HG02870 (cell line): Measurements from ENCODE around the gene ZDHHC14.
"Not testable (repeated sequence)": the region's sequence is repeated elsewhere in the genome, so short reads cannot be mapped to it uniquely, and the experiment has no call there.

Experiments used
- ATAC-seq: cut with Tn5 transposase; IDR thresholded peaks from one replicate; pipeline ENCODE4 v1.9.1; 2021; ENCODE audit warnings: mild to moderate bottlenecking, moderate library complexity; ENCODE audit not compliant: unreplicated experiment

The ZDHHC14 gene

GRCh38 chr6:157379656-157380457 lies 1.1 kb upstream of the ZDHHC14 start:
- peak; percentile 83 for ATAC-seq

GRCh38 chr6:157380458-157380778 lies 572 bp upstream of the ZDHHC14 start:
- peak; percentile 9 for ATAC-seq

- no peak for ATAC-seq
Measured at GRCh38 chr6:157381631-157382621, 936 bp downstream of the ZDHHC14 start.

- ATAC-seq, result no peak
Measured at GRCh38 chr6:157382821-157383220, 1.8 kb downstream of the ZDHHC14 start.

GRCh38 chr6:157383471-157383870 lies 2.5 kb downstream of the ZDHHC14 start:
- no peak for ATAC-seq

GRCh38 chr6:157384962-157385361 lies 4.0 kb downstream of the ZDHHC14 start:
- not testable (repeated sequence) for ATAC-seq

- ATAC-seq, result no peak
Measured at GRCh38 chr6:157385482-157385881, 4.5 kb downstream of the ZDHHC14 start.

- no peak for ATAC-seq
Measured at GRCh38 chr6:157386023-157386422, 5.0 kb downstream of the ZDHHC14 start.

GRCh38 chr6:157386454-157386853 lies 5.5 kb downstream of the ZDHHC14 start:
- no peak for ATAC-seq

- no peak for ATAC-seq
Measured at GRCh38 chr6:157388924-157389323, 7.9 kb downstream of the ZDHHC14 start.

GRCh38 chr6:157390273-157391060 lies 9.5 kb downstream of the ZDHHC14 start:
- ATAC-seq, result no peak

GRCh38 chr6:157392927-157393668 lies 12.1 kb downstream of the ZDHHC14 start:
- ATAC-seq, result no peak

- ATAC-seq, result no peak
Measured at GRCh38 chr6:157393669-157394327, 12.8 kb downstream of the ZDHHC14 start.

- ATAC-seq, result not testable (repeated sequence)
Measured at GRCh38 chr6:157395199-157395598, 14.2 kb downstream of the ZDHHC14 start.

- ATAC-seq, result no peak
Measured at GRCh38 chr6:157396026-157396425, 15.0 kb downstream of the ZDHHC14 start.

GRCh38 chr6:157397660-157398059 lies 16.7 kb downstream of the ZDHHC14 start:
- no peak for ATAC-seq

- no peak for ATAC-seq
Measured at GRCh38 chr6:157398151-157398550, 17.2 kb downstream of the ZDHHC14 start.

- ATAC-seq, result no peak
Measured at GRCh38 chr6:157400676-157401075, 19.7 kb downstream of the ZDHHC14 start.

GRCh38 chr6:157401734-157402338 lies 20.8 kb downstream of the ZDHHC14 start:
- ATAC-seq, result no peak
